DOHH2 (cell line): ENCODE measurements around the gene USP2.

Experiments used
- H3F3A ChIP-seq: fragments of 200-600 bp; sonication (generic), shearing (Covaris generic); 2 replicates; pipeline ENCODE4 v1.6.0; 2016; ENCODE audit warnings: antibody characterized with exemption, mild to moderate bottlenecking; ENCODE audit not compliant: control insufficient read depth, insufficient read depth
- H3K27ac ChIP-seq: fragments of 200-600 bp; sonication (generic); 2 replicates; pipeline ENCODE4 v1.5.1; 2014; ENCODE audit warnings: low read depth, mild to moderate bottlenecking, low read length, moderate library complexity
- H3K27me3 ChIP-seq: fragments of 200-600 bp; sonication (generic); 2 replicates; pipeline ENCODE4 v1.6.1; 2014; ENCODE audit warnings: mild to moderate bottlenecking, low read length, mixed read lengths; ENCODE audit not compliant: control insufficient read depth
- H3K36me3 ChIP-seq: fragments of 200-600 bp; sonication (generic); 2 replicates; pipeline ENCODE4 v1.6.1; 2014; ENCODE audit warnings: mild to moderate bottlenecking, low read length, moderate library complexity, mixed read lengths; ENCODE audit not compliant: control insufficient read depth
- H3K4me1 ChIP-seq: fragments of 200-600 bp; sonication (generic); 2 replicates; pipeline ENCODE4 v1.6.1; 2014; ENCODE audit warnings: mild to moderate bottlenecking, low read length, mixed read lengths; ENCODE audit not compliant: control insufficient read depth
- H3K4me2 ChIP-seq: fragments of 200-600 bp; sonication (generic); 2 replicates; pipeline ENCODE4 v1.6.0; 2014; ENCODE audit warnings: mild to moderate bottlenecking, low read length, moderate library complexity
- H3K4me3 ChIP-seq: fragments of 200-600 bp; sonication (generic); 2 replicates; pipeline ENCODE4 v1.5.1; 2014; ENCODE audit warnings: mild to moderate bottlenecking, low read length, mixed read lengths
- H3K79me2 ChIP-seq: fragments of 200-600 bp; sonication (generic); 2 replicates; pipeline ENCODE4 v1.6.1; 2014; ENCODE audit warnings: mild to moderate bottlenecking, low read length, mixed read lengths; ENCODE audit not compliant: control insufficient read depth
- H3K9me2 ChIP-seq: fragments of 200-600 bp; sonication (generic); replicated peaks from 2 replicates; pipeline ENCODE4 v1.6.1; 2014; ENCODE audit warnings: mild to moderate bottlenecking, low read length, mixed read lengths; ENCODE audit not compliant: control insufficient read depth
- H3K9me3 ChIP-seq: fragments of 200-600 bp; sonication (generic); 2 replicates; pipeline ENCODE4 v1.6.1; 2014; ENCODE audit warnings: antibody characterized with exemption, low read length, mixed read lengths; ENCODE audit not compliant: control insufficient read depth, insufficient read depth
- H4K20me1 ChIP-seq: fragments of 200-600 bp; sonication (generic); 2 replicates; pipeline ENCODE4 v1.6.0; 2014; ENCODE audit warnings: low read depth, mild to moderate bottlenecking, antibody characterized with exemption, low read length, moderate library complexity; ENCODE audit not compliant: control insufficient read depth, insufficient read depth
- EZH2phosphoT487 ChIP-seq: fragments of 200-600 bp; sonication (generic); IDR thresholded peaks from 2 replicates; pipeline ENCODE4 v1.6.1; 2017; ENCODE audit warnings: borderline replicate concordance, mild to moderate bottlenecking, antibody characterized with exemption, low read length, moderate library complexity, mixed read lengths
- TF ChIP-seq, protein P1 (sequence below): fragments of 200-600 bp; sonication (generic); IDR thresholded peaks from one replicate; pipeline ENCODE4 v1.5.1; 2014; ENCODE audit warnings: antibody characterized with exemption, mild to moderate bottlenecking, low read depth, low read length; ENCODE audit not compliant: poor library complexity, severe bottlenecking

The USP2 gene

DNA sequence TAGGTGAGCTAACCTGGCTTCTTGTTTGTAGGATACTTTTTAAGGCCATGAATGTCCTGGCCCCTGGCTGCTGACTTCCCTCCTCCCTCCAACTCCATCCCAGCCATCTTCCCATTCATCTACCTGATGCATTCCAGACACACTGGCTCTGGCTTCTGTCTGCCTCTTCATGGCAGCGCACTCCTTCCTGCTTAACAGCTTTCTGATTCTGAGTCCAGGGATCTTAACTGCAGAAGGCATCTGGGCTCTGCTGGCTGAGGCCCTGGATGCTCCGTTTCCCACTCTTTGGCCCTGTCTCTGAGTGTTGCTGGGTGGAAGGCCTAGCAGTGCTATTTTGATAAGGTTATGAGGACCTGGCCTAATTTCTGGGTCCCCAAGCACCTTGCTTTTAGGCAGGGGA lies 43.3 kb upstream of the USP2 start:
- no peaks in the 10 kb centered on the region for H4K20me1 ChIP-seq
- no peaks in the 10 kb centered on the region for H3K36me3 ChIP-seq
- H3K9me2 ChIP-seq, result no peaks in the 10 kb centered on the region
- TF ChIP-seq, protein P1, sequence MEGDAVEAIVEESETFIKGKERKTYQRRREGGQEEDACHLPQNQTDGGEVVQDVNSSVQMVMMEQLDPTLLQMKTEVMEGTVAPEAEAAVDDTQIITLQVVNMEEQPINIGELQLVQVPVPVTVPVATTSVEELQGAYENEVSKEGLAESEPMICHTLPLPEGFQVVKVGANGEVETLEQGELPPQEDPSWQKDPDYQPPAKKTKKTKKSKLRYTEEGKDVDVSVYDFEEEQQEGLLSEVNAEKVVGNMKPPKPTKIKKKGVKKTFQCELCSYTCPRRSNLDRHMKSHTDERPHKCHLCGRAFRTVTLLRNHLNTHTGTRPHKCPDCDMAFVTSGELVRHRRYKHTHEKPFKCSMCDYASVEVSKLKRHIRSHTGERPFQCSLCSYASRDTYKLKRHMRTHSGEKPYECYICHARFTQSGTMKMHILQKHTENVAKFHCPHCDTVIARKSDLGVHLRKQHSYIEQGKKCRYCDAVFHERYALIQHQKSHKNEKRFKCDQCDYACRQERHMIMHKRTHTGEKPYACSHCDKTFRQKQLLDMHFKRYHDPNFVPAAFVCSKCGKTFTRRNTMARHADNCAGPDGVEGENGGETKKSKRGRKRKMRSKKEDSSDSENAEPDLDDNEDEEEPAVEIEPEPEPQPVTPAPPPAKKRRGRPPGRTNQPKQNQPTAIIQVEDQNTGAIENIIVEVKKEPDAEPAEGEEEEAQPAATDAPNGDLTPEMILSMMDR, result no peak
- no peak for TF ChIP-seq EZH2phosphoT487
- H3K27me3 ChIP-seq, result peaks cover 19% of the 10 kb centered on the region
- H3K4me1 ChIP-seq, result peaks cover 35% of the 10 kb centered on the region
- H3K9me3 ChIP-seq, result no peaks in the 10 kb centered on the region
- no peaks in the 10 kb centered on the region for H3K79me2 ChIP-seq
- no peak overlapping the region for H3K4me2 ChIP-seq
- H3K27ac ChIP-seq, result no peak overlapping the region
- no peak overlapping the region for H3K4me3 ChIP-seq
- no peaks in the 10 kb centered on the region for H3F3A ChIP-seq

GRCh38 chr11:119424276-119424675 lies 42.8 kb upstream of the USP2 start:
- H4K20me1 ChIP-seq, result no peaks in the 10 kb centered on the region
- no peaks in the 10 kb centered on the region for H3K9me3 ChIP-seq
- H3K27me3 ChIP-seq, result peaks cover 19% of the 10 kb centered on the region
- no peaks in the 10 kb centered on the region for H3F3A ChIP-seq
- H3K4me2 ChIP-seq, result no peak overlapping the region
- no peak for TF ChIP-seq EZH2phosphoT487
- TF ChIP-seq, protein P1, result no peak
- no peak overlapping the region for H3K27ac ChIP-seq
- H3K9me2 ChIP-seq, result no peaks in the 10 kb centered on the region
- peaks cover 34% of the 10 kb centered on the region for H3K4me1 ChIP-seq
- H3K36me3 ChIP-seq, result no peaks in the 10 kb centered on the region
- no peak overlapping the region for H3K4me3 ChIP-seq
- no peaks in the 10 kb centered on the region for H3K79me2 ChIP-seq

GRCh38 chr11:119423509-119424254 lies 42.2 kb upstream of the USP2 start:
- no peaks in the 10 kb centered on the region for H3F3A ChIP-seq
- H3K27me3 ChIP-seq, result peaks cover 19% of the 10 kb centered on the region
- no peaks in the 10 kb centered on the region for H3K9me3 ChIP-seq
- no peaks in the 10 kb centered on the region for H3K36me3 ChIP-seq
- no peaks in the 10 kb centered on the region for H3K79me2 ChIP-seq
- H4K20me1 ChIP-seq, result no peaks in the 10 kb centered on the region
- H3K4me1 ChIP-seq, result peaks cover 34% of the 10 kb centered on the region
- H3K4me3 ChIP-seq, result no peak overlapping the region
- H3K27ac ChIP-seq, result no peak overlapping the region
- no peak overlapping the region for H3K4me2 ChIP-seq
- TF ChIP-seq, protein P1, result no peak
- no peak for TF ChIP-seq EZH2phosphoT487
- no peaks in the 10 kb centered on the region for H3K9me2 ChIP-seq
